ENCODE data around the gene DIS3L2.

The DIS3L2 gene

DNA sequence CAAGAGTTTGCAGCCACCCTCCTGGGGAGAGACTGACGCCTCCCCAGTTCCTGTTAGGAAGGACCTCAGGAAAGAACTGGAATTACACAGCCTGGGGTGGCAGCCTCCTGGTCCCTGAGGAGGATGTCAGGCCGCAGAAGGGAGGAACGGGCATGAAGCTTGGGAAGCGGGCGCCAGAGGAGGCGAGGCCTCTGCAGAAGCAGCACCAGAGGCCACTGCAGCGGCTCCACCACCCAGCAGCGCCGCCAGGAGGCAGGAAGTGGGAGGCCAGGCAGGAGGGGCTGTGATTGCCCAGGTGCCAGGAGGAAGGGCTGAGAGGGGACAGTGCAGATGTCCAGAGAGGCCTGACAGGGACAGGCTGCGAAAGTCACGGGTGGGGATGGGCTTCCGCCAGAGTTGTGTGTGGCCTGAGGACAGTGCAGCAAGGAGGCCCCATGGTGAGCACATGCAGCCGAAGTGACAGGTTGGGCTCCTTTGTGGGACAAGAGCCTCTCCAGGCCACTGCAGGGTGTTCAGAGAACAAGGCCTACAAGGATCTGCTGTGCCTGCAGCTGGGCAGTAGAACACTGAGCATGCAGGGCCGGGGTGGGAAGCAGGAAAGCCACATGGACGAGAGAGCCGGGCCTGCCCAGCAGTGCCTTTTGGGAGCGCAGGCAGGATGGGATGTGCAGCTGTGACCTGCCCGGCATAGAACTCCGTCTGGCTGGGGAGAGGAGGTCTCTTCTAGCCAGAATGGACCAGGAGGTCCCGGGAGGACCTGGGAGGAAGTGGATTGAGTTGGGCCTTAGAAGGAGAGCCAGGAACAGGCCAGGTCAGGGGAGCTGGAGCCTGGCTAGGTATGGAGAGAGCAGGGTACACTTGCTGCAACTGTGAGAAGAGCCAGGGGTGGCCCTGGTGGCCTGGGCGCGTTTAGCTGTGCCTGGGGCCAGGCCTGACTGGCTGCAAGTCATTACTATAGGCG, 377.9 kb downstream of the DIS3L2 start:
- DNase-seq, result no peak

DNA sequence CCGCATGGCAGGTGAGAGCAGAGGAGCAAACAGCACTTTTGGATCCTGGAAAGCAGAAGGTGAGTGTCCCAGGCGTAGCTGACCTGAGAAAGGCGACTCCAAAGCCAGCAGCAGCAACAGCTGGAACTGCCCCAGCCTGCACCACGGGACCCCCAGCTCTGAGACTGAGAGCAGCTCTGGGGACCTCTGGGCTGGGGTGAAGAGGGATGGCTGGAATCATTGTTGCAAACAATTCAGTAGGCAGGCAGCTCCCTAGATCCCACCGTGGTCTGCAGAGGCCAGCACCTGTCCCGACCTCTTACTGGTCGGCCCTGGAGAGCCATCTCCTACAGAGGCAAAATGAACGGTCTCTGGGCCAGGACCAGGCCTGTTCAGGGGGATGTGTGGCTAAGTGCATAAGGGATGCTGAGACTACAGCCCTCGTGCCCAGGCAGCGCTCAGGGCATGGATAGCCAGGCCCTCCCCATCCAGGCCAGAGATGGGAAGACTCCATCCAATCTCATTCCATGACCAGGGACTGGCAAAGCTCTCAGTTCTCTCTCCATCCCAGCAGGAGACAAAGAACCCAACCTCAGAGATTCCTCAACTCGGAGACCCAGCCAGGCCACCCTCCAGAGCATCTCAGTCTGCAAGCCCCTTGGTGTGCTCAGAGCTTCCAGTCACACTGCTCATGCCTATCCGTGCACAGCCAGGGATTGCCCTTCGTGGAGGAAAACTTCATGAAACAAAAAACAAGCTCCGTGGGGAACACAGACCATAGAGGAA, 378.8 kb downstream of the DIS3L2 start:
- no peak for DNase-seq

DNA sequence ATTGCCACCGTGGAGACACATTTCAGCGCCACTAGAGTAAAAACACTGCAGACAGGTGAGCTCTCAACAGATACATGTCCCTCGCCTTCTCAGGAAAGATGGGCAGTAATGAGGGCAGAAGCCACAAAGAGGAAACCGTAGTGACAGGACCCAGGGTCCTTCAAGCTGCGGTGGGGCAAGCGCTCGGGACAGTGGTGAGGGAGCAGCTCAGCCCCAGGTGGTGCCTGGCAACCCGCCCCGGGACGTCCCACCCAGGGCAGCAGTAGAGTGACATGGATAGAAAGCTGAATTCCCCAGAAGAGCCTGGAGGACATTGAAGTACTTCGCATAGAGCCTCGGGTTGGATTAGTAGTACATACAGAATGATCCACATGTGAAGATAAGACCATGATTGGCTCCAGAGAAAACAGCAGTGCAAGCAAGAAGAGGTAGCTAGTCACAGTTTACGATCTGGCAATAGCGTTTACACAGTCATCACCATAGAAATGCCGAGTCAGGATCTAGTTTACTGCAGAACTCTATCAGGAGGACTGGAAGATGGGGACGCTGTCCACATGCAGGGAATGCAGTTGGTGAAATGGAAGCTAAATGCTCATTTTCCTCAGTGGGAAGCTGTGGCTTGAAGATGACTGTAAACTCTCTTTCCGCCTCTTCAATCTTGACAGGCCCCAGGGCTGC, 379.7 kb downstream of the DIS3L2 start:
- DNase-seq, result no peak

DNA sequence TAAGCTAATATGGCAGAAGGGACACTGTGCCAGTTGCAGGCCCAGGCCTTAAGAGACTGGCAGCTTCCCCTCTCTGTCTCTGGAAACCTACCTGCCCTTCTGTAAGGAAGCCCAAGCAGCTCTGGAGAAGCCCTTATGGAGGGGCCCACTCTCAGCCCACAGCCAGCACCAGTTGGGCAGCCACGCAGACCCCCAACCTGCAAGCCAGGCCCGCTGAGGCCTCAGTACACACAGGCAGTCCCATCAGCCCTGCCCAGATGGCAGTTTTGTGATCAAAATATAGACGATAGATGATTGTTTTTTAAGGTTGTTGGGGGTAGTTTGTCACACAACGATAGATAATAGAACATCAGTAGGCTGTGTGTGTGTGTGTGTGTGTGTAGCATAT, 380.2 kb downstream of the DIS3L2 start:
- DNase-seq, result no peak

DNA sequence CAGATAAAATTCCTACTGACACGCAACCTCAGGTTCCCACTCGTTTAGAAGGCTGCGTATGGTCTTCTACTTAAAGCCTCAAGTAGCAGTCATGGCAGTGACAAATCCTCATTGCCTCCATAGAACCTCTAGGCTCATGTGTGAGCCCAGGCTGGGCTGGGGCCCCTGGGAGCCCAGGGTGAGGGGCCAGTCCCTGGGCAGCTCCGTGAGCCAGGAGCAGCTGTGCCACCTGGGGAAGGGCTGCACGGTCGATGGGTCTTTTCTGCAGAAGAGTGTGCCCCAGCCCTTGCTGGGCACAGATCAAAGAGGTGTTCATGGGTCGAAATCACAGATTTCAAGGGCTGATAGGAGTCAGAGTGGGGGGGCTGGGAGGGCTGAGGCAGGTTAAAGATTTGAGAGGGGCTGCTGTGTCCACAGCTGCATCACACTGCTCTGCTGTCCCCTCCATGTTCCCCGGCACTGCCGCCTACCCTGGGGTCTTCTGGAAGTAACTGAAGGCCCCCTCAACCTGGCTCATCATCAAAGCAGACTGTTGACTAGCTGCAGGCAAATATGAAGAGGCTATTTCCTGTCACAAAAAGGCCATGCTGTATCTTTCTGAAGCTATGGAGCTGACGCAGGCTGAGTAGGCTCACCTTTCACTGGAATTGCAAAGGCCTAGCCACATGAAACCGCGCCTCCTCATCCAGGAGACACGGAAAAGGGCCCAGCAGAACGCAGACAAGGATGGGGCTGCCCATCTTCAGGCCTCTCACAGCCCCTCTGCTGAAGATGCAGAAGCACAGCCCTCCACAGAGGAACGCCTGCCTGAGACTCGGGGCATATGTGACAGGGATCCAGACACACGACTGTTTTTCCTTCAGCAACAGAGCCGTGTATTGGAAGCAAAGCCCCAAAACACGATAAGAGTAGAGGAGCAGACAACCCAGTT, 381.4 kb downstream of the DIS3L2 start:
- no peak for DNase-seq

DNA sequence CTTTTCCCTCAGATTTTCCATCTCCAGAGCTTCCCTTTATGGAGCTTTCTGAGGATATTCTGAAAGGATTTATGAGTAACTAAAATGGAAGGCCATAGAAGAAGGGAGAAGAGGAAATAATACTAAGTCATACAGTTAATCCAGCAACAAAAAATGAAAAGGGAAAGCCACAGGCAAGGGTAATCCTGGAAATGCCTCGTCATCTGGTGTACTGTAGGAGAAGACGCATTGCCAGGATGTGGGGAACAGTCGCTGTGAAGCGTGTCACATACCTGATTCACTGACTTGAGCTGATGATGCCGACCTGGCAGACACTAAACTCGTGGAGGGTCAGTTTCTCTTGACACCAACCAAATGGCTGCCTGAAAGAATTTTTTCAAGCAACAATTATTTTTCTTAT, 382.3 kb downstream of the DIS3L2 start:
- DNase-seq, result no peak

DNA sequence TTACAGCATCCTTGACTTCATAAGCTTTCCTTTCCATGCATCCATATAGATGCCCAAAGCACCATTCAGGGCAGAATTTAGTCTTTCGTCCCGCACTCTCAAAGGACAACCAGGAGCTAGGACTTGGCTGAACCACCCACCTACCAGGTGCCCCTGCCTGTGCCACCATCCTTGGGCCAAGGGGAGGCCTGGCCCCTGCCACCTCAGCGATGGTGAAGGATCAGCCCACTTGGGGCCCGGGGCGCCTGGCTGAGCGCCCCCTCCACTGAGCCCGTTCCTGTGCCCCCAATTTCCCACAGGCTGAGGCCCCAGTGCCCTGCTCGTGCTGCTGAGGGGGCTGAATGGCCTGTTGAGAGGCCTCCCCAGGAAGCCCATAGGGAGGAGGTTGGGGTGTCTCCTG, 383.7 kb downstream of the DIS3L2 start:
- no peak for DNase-seq

DNA sequence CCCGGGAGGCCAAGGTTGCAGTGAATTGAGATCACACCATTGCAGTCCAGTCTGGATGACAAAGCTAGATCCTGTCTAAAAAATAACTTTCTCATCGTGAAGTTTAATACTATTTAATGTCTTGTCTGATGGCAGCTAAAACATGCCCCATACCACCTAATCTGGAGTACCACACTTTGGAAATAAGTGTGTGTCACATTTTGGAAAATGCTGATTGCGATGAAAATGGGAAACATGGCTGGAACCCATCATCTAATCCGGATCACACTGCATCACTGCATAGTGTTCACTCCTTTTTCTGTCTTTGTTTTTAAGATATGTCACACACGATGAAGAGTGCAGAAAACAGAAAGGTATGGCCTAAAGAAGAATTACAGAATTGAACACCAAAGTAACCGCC, 385.9 kb downstream of the DIS3L2 start:
- DNase-seq, result no peak

DNA sequence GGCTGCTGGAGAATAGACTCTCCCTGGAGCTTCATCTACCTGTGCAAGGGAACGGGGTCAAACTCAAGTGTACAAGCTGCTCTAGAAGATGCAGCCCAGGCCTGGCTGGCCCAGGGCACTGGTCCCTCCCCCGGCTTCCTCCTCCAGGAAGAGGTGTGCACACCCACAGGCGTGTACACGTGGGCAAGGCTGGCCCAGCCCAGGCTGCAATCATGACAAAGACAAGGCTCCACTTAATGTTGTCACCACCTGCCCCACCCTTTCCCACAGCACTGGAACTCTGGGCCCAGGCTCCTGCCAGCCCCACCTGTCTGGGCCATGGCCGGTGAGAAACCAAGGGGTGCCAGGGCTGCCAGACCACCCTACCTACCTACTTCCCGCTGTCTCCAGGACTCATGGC, 387.4 kb downstream of the DIS3L2 start:
- DNase-seq, result no peak

DNA sequence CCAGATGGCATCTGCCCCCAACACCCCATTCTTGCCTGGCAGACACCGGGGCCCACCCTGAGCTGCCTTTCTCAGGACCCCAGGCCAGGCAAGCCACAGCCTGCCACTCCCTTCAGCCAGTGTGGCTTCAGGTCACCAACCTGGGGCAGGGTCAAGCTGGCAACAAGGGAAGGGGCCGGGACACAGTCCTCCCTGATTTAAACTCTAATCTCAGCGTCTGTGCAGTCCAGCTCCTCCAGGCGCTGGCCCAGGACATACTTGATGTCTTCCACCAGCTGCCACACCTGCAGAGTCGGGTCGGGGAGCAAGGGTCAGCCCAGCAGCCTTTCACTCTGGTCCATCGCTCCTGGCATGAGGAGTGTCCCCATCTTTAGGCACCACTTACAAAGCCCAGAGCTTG, 388.0 kb downstream of the DIS3L2 start:
- no peak for DNase-seq

DNA sequence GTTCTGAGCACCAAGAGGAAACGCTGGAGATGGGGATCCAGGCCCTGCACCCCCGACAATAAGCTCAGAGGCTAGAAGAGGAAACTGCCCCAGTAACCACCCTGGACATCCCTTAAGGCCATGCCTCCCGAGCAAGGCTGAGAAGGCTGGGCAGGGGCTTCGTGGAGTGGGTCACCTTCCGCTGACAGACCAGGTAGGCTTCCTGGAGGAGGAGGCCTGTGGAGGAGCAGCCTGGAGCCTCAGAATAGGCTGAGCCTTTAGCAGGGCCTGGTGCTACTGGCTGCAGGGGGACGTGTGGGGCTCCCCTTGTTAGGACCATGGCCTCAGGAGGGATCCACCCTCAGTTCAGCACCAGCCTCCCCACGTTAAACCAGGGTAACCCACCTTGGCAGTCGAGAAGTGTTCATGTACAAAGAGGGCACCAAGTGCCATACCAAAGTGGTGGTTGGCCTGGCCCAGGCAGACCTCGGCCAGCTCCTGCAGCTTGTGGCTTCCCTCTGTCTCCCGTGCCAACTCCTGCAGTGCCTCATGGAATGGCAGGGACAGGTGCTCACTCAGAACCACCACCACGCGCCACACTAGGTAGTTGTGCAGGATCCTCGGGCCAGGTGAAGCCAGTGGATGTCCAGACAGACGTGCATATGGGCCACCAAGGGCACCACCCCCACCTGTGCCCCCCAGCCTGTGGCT, 388.6 kb downstream of the DIS3L2 start:
- no peak for DNase-seq

DNA sequence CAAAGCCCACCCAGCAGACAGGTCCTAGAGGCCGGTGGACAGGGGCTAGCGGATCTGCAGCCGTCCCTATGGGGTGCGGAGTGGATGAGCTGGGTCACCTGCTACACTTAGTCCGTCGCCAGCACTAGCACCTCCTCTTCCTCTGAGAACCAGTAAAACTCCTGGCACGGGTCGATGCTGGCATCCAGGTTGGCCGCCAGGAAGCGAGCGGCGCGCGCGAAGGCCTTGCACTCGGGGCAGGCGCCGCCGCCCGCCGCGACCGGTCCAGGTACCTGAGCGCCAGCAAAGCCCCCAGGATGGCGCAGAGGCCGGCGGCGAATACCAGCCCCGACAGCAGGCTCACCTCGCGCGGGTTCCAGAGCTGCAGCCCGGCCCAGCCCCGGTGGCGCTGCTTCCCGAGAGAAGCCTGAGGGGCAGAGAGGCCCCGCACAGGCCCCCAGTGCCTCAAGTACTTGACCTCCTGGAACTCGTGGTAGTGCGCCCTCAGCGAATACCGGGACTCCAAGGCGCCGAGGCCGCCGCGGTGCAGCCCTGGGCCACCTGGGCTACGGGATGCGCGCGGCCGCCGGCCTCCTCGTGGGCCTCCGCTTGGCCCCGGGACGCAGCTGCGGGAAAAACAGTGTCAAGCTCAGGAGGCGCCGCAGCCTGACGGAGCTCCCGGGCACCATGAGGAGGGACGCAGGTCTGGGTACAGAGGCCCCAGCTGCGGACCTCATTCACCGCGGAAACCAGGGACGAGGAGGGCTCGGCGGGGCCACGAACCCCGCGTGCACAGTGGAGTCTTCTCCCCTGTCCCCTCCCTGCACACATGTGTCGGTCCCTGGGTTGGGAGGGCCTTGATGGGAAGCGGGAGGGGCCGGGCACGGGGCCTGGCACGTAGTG, 389.5 kb downstream of the DIS3L2 start:
- DNase-seq, result no peak

DNA sequence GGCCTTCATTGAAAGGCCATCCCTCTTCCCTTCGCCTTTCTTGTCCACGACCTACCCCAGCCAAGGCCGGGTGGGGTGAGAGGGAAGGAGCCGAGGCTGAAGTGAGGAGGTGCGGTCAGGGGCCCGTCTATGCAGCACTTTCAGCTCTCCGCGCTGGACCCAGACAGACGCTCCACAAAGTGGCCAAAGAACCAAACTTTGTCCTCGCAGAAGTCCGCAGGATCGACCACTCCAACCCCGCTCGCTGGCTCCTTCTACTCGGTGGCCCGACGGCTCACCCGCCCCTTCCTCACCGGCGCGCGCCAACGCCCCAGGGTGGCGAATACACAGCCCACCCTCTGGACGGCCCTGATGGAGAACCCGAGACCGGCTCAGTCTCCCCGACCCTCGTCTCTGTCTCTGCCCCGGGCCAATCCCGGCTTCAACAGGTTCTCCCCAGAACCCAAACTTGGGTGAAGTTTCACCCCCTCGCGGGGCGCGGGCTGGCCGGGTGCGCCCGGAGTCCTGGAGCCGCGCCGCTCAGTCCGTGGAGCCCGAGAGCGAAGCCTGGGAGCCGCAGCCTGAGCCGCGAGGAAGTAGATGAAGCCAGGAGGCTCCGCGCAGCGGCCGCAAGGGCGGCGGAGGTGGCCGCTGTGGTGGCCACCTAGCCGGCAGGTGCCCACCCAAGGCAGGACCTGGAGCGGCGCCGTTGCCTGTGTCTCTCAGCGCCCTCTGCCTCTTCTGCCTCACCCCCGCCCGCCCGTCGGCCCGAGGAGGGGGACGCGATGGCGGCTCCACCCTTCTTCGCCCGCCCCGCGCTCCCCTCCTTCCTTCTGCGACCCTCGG, 390.4 kb downstream of the DIS3L2 start:
- DNase-seq, result no peak

DNA sequence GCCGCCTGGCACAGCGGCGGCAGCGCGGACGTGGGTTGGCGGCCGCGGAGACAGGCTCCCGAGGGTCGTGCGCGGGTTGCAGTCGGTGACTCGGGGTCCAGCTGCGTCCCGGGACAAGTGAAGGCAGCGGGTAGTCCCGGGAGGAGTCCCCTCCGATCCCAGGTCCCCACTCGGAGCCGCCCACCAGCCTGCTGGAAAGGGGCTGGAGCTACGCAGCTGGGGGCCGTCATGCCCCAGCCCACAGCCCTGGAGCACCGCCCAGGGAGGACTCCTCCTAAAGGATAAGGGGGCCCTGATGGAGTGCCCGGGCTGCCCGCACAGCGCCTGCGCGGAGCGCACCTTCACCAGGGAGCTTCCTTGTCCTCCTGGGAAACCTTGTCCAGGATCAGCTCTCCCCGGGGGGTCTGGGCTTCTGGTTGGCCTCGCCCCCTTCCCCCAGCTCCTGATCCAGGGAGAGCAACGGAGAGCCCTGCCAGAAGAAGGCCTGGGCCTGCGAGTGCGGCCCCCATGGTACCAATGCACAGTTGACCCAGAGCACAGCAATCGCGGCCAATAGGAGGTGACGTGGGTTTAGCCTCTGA, 391.1 kb downstream of the DIS3L2 start:
- no peak for DNase-seq

DNA sequence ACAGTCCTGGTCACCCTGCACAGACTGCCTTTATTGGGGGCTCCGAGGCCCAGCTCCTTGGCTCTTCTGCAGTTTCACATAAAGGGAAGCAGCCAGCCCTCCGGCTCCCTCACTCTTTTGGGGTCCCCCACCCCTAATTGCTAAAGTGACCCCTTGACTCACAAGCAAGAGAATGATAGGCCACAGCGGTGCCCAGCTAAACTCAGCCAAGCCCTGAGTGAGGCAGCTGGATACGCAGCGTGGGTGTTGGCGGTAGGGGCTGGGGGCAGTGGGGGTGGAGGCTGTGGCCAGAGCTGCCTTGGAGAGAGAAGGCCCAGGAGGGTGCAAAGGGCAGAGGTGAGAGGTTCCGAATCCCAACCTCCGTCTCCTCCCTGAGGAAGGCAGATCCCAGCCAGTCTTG, 391.6 kb downstream of the DIS3L2 start:
- no peak for DNase-seq

DNA sequence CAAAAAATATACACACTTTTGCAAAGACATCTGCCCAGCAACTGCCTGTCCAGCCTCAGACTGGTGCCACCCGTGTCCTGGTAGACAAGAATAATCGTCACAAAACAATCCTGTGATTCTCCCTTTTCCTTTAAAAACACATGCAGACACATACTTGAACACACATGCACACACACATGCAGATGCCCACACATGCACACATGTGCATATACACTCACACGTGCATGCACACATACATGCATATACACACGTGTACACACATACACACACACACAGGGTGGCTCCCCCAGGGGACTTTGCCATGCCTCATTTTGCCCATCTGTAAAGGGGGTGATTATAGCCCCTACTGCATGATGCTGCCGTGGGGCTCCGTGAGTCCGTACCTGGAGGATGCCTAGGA, 392.1 kb downstream of the DIS3L2 start:
- no peak for DNase-seq

DNA sequence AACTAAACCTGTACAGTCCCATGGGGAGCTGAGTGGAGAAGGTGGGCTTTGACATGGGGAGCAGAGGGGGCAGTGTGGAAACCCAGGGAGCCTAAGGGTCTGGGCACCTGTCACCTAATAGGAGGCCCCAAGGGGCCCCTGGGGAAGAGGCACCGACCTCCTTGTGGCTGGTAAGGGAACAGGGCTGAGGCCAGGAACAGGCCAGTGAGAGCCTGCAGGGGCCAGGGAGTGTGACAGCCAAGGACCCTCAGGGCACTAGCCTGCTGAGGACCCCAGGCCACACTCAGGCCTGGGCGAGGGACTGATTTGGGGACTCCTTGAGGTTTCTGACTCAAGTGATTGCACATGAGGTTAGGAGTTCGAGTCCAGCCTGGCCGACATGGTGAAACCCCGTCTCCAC, 392.6 kb downstream of the DIS3L2 start:
- DNase-seq, result no peak

DNA sequence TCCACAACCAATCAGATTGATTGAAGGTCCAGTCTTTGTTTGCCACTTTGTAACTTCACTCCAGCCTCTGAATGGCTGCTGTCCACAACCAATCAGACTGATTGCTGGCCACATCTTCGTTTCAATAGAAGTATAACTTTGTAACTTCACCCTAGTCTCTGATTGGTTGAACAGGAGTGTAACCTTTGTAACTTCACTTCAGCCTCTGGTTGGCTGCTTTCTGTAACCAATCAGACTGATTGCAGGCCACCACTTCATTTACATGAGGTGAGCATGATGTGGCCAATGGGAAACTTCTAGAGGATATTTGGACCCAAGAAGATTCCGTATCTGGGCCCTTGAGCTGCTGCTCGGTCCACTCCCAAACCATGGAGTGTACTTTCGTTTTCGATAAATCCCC, 400.1 kb downstream of the DIS3L2 start:
- no peak for DNase-seq

DNA sequence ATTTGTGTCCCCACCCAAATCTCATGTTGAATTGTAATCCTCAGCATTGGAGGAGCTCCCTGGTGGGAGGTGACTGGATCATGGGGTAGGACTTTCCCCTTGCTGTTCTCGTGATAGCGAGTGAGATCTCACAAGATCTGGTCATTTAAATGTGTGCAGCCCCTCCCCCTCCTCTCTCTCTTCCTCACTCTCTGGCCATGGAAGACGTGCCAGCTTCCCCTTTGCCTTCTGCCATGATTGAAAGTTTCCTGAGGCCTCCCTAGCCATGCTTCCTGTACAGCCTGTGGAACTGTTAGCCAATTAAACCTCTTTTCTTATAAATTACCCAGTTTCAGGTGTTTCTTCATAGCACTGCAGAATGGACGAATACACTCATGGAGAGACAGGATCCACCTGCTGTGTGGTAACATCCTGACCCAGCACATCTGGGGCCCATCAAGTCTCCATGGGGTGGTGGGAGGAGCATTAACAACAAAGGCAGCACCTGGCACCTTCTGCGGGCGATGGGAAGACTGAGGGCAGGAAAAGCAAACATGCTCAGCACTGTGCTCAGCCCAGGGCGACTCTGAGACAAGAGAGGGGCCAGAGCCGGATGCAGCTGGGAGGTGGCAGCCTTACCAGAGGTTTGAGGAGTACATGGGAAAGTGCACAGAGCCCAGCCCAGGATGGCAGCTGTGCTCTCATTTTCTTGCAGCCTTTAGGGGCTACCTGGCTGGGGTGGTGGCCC, 400.8 kb downstream of the DIS3L2 start:
- DNase-seq, result no peak
